Measurements from ENCODE around the gene FBN2.

Gene FBN2

GRCh38 chr5:128305341-128305740 lies 232.7 kb downstream of the FBN2 start:
- Histone ChIP-seq H3K4me1 (ENCODE audit: insufficient read depth, low read length, poor library complexity, severe bottlenecking) (no peaks in the 10 kb centered on the region), H4K20me1 (ENCODE audit: insufficient read depth, low read length, poor library complexity, severe bottlenecking) (no peaks in the 10 kb centered on the region), H3F3A (ENCODE audit: low read depth) (no peaks in the 10 kb centered on the region), H3K9ac (ENCODE audit: low read depth, low read length, poor library complexity, severe bottlenecking) (no peak overlapping the region), H3K4me2 (ENCODE audit: low read depth, low read length, poor library complexity, severe bottlenecking) (no peak overlapping the region), H3K79me2 (ENCODE audit: insufficient read depth, low read length) (no peaks in the 10 kb centered on the region), H3K9me2 (replicated peaks; ENCODE audit: low read depth, low read length) (no peaks in the 10 kb centered on the region), H3K9me3 (ENCODE audit: insufficient read depth, low read depth, low read length) (no peaks in the 10 kb centered on the region), H3K4me3 (ENCODE audit: low read length, poor library complexity, severe bottlenecking) (no peak overlapping the region), H3K36me3 (ENCODE audit: insufficient read depth, low read length) (no peaks in the 10 kb centered on the region), H3K27me3 (ENCODE audit: insufficient read depth, low read length, poor library complexity, severe bottlenecking) (no peaks in the 10 kb centered on the region), H2AFZ (ENCODE audit: low read length) (no peak overlapping the region)
- TF ChIP-seq CTCF (conservative IDR thresholded peaks at IDR 0.05; ENCODE audit: low read length) = no peak
- no peak for TF ChIP-seq EZH2phosphoT487 (IDR thresholded peaks at IDR 0.05; ENCODE audit: borderline replicate concordance)

GRCh38 chr5:128304791-128305190 lies 233.3 kb downstream of the FBN2 start:
- H3K36me3 ChIP-seq (ENCODE audit: insufficient read depth, low read length) = no peaks in the 10 kb centered on the region
- H3K4me1 ChIP-seq (ENCODE audit: insufficient read depth, low read length, poor library complexity, severe bottlenecking) = no peaks in the 10 kb centered on the region
- no peak for TF ChIP-seq EZH2phosphoT487 (IDR thresholded peaks at IDR 0.05; ENCODE audit: borderline replicate concordance)
- no peak for TF ChIP-seq CTCF (conservative IDR thresholded peaks at IDR 0.05; ENCODE audit: low read length)
- no peak overlapping the region for H2AFZ ChIP-seq (ENCODE audit: low read length)
- no peak overlapping the region for H3K4me2 ChIP-seq (ENCODE audit: low read depth, low read length, poor library complexity, severe bottlenecking)
- no peaks in the 10 kb centered on the region for H4K20me1 ChIP-seq (ENCODE audit: insufficient read depth, low read length, poor library complexity, severe bottlenecking)
- H3K79me2 ChIP-seq (ENCODE audit: insufficient read depth, low read length) = no peaks in the 10 kb centered on the region
- no peaks in the 10 kb centered on the region for H3K9me2 ChIP-seq (replicated peaks; ENCODE audit: low read depth, low read length)
- H3F3A ChIP-seq (ENCODE audit: low read depth) = no peaks in the 10 kb centered on the region
- no peaks in the 10 kb centered on the region for H3K27me3 ChIP-seq (ENCODE audit: insufficient read depth, low read length, poor library complexity, severe bottlenecking)
- no peaks in the 10 kb centered on the region for H3K9me3 ChIP-seq (ENCODE audit: insufficient read depth, low read depth, low read length)
- H3K4me3 ChIP-seq (ENCODE audit: low read length, poor library complexity, severe bottlenecking) = no peak overlapping the region
- H3K9ac ChIP-seq (ENCODE audit: low read depth, low read length, poor library complexity, severe bottlenecking) = no peak overlapping the region

- Histone ChIP-seq H3K4me1 (ENCODE audit: insufficient read depth, low read length, poor library complexity, severe bottlenecking) (no peaks in the 10 kb centered on the region), H3F3A (ENCODE audit: low read depth) (no peaks in the 10 kb centered on the region), H3K9ac (ENCODE audit: low read depth, low read length, poor library complexity, severe bottlenecking) (no peak overlapping the region), H3K4me3 (ENCODE audit: low read length, poor library complexity, severe bottlenecking) (no peak overlapping the region), H3K4me2 (ENCODE audit: low read depth, low read length, poor library complexity, severe bottlenecking) (no peak overlapping the region), H4K20me1 (ENCODE audit: insufficient read depth, low read length, poor library complexity, severe bottlenecking) (no peaks in the 10 kb centered on the region), H3K36me3 (ENCODE audit: insufficient read depth, low read length) (no peaks in the 10 kb centered on the region), H2AFZ (ENCODE audit: low read length) (no peak overlapping the region), H3K9me2 (replicated peaks; ENCODE audit: low read depth, low read length) (no peaks in the 10 kb centered on the region), H3K79me2 (ENCODE audit: insufficient read depth, low read length) (no peaks in the 10 kb centered on the region), H3K9me3 (ENCODE audit: insufficient read depth, low read depth, low read length) (no peaks in the 10 kb centered on the region), H3K27me3 (ENCODE audit: insufficient read depth, low read length, poor library complexity, severe bottlenecking) (no peaks in the 10 kb centered on the region)
- TF ChIP-seq CTCF (conservative IDR thresholded peaks at IDR 0.05; ENCODE audit: low read length) = no peak
- TF ChIP-seq EZH2phosphoT487 (IDR thresholded peaks at IDR 0.05; ENCODE audit: borderline replicate concordance) = no peak
These were observed 234.0 kb downstream of the FBN2 start for GRCh38 chr5:128304088-128304487.

Data from Loucy (cell line).